ENCODE measurements around the gene AAR2. TPM values are rescaled to one million over a fixed set of nuclear protein-coding genes. Genes with fewer than 3 reads are reported as not detected.

Gene AAR2
- total RNA-seq, 1 experiment from 2014 or later = 60.0 TPM

DNA sequence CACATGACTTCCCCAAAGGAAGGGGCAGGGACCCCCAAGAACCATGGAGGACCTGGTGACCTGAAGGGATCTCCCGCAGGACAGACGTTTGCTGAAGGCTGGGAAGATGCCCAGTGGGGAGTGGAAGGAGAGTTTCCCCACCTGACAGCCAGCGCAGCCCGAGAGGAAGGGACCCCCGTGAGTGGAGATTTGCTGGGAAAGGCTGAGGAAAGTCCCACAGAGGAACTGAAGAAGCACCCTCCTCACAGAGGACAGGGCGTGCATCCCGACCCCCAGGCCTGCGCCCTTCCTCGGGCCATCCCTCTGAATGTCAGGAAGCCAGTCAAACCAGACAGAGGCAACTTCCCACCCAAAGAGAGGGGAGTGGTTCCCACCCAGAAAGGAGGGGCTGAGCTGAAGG is 29.6 kb upstream of the AAR2 start:
- no TSS peak for BruUV-seq (replicated peaks)
- no peaks in the 10 kb centered on the region for H3K27me3 Mint-ChIP-seq (ENCODE audit: insufficient read depth, unreplicated experiment)
- DNase-seq = no peak
- H3K4me1 ChIP-seq = no peaks in the 10 kb centered on the region
- H3K4me3 ChIP-seq (ENCODE audit: low read depth, low read length) = no peak overlapping the region
- no peaks in the 10 kb centered on the region for H3K4me1 Mint-ChIP-seq (ENCODE audit: low read depth, unreplicated experiment)
- H3K4me3 Mint-ChIP-seq (ENCODE audit: unreplicated experiment) = no peak overlapping the region
- no peaks in the 10 kb centered on the region for H3K27me3 ChIP-seq (replicated peaks; ENCODE audit: control insufficient read depth, insufficient read depth, low read length)
- intact Hi-C loops (cut with micrococcal nuclease; ENCODE audit: unreplicated experiment) = no loop called here
- H3K27ac Mint-ChIP-seq (ENCODE audit: unreplicated experiment) = no peak overlapping the region
- ChIA-PET POLR2A (no interaction called here), CTCF (interaction anchor here (0.5 to 1.4 kb wide), 3 partner anchors 62 to 232 kb away, joined by 3 to 4 read pairs (median 3); no protein-coding TSS in a partner anchor)
- no peaks in the 10 kb centered on the region for H3K9me3 ChIP-seq
- no peak for TF ChIP-seq CTCF (IDR thresholded peaks at IDR 0.05; ENCODE audit: insufficient read depth in 1 of 2, low read depth in 1 of 2, low read length in 1 of 2, severe bottlenecking in 1 of 2, unreplicated experiment in 1 of 2)
- no peaks in the 10 kb centered on the region for H3K9me3 Mint-ChIP-seq (ENCODE audit: unreplicated experiment)
- H3K36me3 ChIP-seq (ENCODE audit: control insufficient read depth, insufficient read depth, low read length) = 0 out of 2 replicates have a peak, but pooled peaks cover 2% of the 10 kb centered on the region
- peaks cover 51% of the 10 kb centered on the region for H3K36me3 Mint-ChIP-seq (ENCODE audit: insufficient read depth, unreplicated experiment)

DNA sequence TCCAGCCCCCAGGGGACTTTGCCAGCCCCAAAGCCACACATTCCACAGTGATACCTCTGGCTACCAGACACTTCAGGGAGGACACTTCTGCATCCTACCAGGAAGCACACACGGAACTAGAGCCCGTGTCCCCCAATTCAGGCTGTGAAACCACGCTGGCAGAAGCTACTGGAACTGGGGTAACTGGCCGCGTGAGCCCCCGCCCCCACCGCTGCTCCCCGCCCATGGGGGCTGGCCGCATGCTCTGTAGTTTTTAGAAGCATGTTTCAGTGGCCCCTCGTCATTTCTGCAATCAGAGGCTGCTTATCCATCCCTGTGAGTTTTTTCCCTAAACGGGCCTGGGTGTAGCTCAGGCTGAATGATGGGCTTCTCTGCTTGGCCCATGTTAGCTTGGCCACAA is 28.7 kb upstream of the AAR2 start:
- no peaks in the 10 kb centered on the region for H3K27me3 Mint-ChIP-seq (ENCODE audit: insufficient read depth, unreplicated experiment)
- POLR2A ChIA-PET = no interaction called here
- 0 out of 2 replicates have a peak, but pooled peaks cover 2% of the 10 kb centered on the region for H3K36me3 ChIP-seq (ENCODE audit: control insufficient read depth, insufficient read depth, low read length)

DNA sequence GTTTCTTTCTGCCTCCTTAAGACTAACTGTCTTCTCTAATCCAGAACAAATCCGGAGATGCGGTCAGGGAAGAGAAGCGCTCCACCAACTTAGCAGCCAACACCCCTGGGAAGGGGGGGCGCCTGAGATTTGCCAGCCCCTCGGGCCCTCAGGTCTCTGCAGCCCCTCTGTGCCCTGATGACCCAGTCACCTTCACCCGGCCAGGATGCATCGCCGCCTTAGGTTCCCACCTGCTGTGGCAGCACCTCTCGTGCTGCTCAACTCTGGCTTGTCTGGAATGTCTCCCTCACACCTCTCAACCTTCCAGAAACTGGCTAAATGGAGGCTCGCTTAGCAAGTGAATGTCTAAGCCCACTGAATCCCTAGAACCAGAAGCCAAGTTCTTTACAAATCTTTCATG is 28.0 kb upstream of the AAR2 start:
- H3K4me1 Mint-ChIP-seq (ENCODE audit: low read depth, unreplicated experiment) = no peaks in the 10 kb centered on the region
- Histone ChIP-seq H3K9me3 (no peaks in the 10 kb centered on the region), H3K27me3 (replicated peaks; ENCODE audit: control insufficient read depth, insufficient read depth, low read length) (no peaks in the 10 kb centered on the region), H3K4me3 (ENCODE audit: low read depth, low read length) (no peak overlapping the region), H3K4me1 (no peaks in the 10 kb centered on the region), H3K36me3 (ENCODE audit: control insufficient read depth, insufficient read depth, low read length) (0 out of 2 replicates have a peak, but pooled peaks cover 2% of the 10 kb centered on the region)
- no peak for TF ChIP-seq CTCF (IDR thresholded peaks at IDR 0.05; ENCODE audit: insufficient read depth in 1 of 2, low read depth in 1 of 2, low read length in 1 of 2, severe bottlenecking in 1 of 2, unreplicated experiment in 1 of 2)
- no peak overlapping the region for H3K4me3 Mint-ChIP-seq (ENCODE audit: unreplicated experiment)
- H3K27me3 Mint-ChIP-seq (ENCODE audit: insufficient read depth, unreplicated experiment) = no peaks in the 10 kb centered on the region
- H3K27ac Mint-ChIP-seq (ENCODE audit: unreplicated experiment) = no peak overlapping the region
- DNase-seq = no peak
- intact Hi-C loops (cut with micrococcal nuclease; ENCODE audit: unreplicated experiment) = no loop called here
- no peaks in the 10 kb centered on the region for H3K9me3 Mint-ChIP-seq (ENCODE audit: unreplicated experiment)
- peaks cover 38% of the 10 kb centered on the region for H3K36me3 Mint-ChIP-seq (ENCODE audit: insufficient read depth, unreplicated experiment)
- BruUV-seq (replicated peaks) = no TSS peak
- POLR2A ChIA-PET = no interaction called here
- CTCF ChIA-PET = interaction anchor here (1.4 kb wide), 1 partner anchor 231 kb away, joined by 3 read pairs; no protein-coding TSS in a partner anchor

More for the DNA sequence above, 28.7 kb upstream of the AAR2 start:
- Mint-ChIP-seq H3K4me1 (ENCODE audit: low read depth, unreplicated experiment) (no peaks in the 10 kb centered on the region), H3K9me3 (ENCODE audit: unreplicated experiment) (no peaks in the 10 kb centered on the region), H3K27ac (ENCODE audit: unreplicated experiment) (no peak overlapping the region), H3K4me3 (ENCODE audit: unreplicated experiment) (no peak overlapping the region), H3K36me3 (ENCODE audit: insufficient read depth, unreplicated experiment) (peaks cover 44% of the 10 kb centered on the region)
- no TSS peak for BruUV-seq (replicated peaks)
- no peaks in the 10 kb centered on the region for H3K4me1 ChIP-seq
- CTCF ChIA-PET = interaction anchor here (1.4 kb wide), 1 partner anchor 231 kb away, joined by 3 read pairs; no protein-coding TSS in a partner anchor
- intact Hi-C loops (cut with micrococcal nuclease; ENCODE audit: unreplicated experiment) = no loop called here
- no peak for DNase-seq
- H3K4me3 ChIP-seq (ENCODE audit: low read depth, low read length) = no peak overlapping the region
- no peaks in the 10 kb centered on the region for H3K27me3 ChIP-seq (replicated peaks; ENCODE audit: control insufficient read depth, insufficient read depth, low read length)
- no peak for TF ChIP-seq CTCF (IDR thresholded peaks at IDR 0.05; ENCODE audit: insufficient read depth in 1 of 2, low read depth in 1 of 2, low read length in 1 of 2, severe bottlenecking in 1 of 2, unreplicated experiment in 1 of 2)
- H3K9me3 ChIP-seq = no peaks in the 10 kb centered on the region
